NCI-H2227 (cell line): ENCODE measurements around the gene SH3RF3.

Experiments used
- DNase-seq: peaks from one replicate; lab custom pipeline; 2025; ENCODE audit not compliant: unreplicated experiment; lab: John Stamatoyannopoulos, UW

SH3RF3 gene

GRCh38 chr2:109348190-109348589, 219.2 kb downstream of the SH3RF3 start:
- no peak for DNase-seq

- peak; percentile 37 for DNase-seq
These were observed 219.9 kb downstream of the SH3RF3 start for GRCh38 chr2:109348671-109349502.

- peak; percentile 20 for DNase-seq
These were observed 220.8 kb downstream of the SH3RF3 start for GRCh38 chr2:109349503-109350465.

GRCh38 chr2:109350526-109350925, 221.5 kb downstream of the SH3RF3 start:
- DNase-seq, result no peak

GRCh38 chr2:109351164-109351756, 222.3 kb downstream of the SH3RF3 start:
- DNase-seq, result no peak

GRCh38 chr2:109352056-109352897, 223.3 kb downstream of the SH3RF3 start:
- no peak for DNase-seq

GRCh38 chr2:109352898-109353689, 224.1 kb downstream of the SH3RF3 start:
- no peak for DNase-seq

GRCh38 chr2:109353806-109354745, 225.1 kb downstream of the SH3RF3 start:
- DNase-seq, result no peak

GRCh38 chr2:109355192-109355843, 226.3 kb downstream of the SH3RF3 start:
- DNase-seq, result no peak

GRCh38 chr2:109356324-109357035, 227.5 kb downstream of the SH3RF3 start:
- no peak for DNase-seq

- DNase-seq, result no peak
These were observed 235.2 kb downstream of the SH3RF3 start for GRCh38 chr2:109364217-109364616.

- no peak for DNase-seq
These were observed 236.1 kb downstream of the SH3RF3 start for GRCh38 chr2:109365131-109365530.

- DNase-seq, result no peak
These were observed 238.7 kb downstream of the SH3RF3 start for GRCh38 chr2:109367683-109368082.

- no peak for DNase-seq
These were observed 239.8 kb downstream of the SH3RF3 start for GRCh38 chr2:109368798-109369197.

- no peak for DNase-seq
These were observed 240.7 kb downstream of the SH3RF3 start for GRCh38 chr2:109369671-109370191.

GRCh38 chr2:109370399-109371035, 241.5 kb downstream of the SH3RF3 start:
- DNase-seq, result no peak
